HT1080 (cell line): ENCODE results near the gene MEX3C. TPM values are rescaled to one million over a fixed set of nuclear protein-coding genes. Genes with fewer than 3 reads are reported as not detected.

Experiments used
- DNase-seq: peaks from one replicate; pipeline ENCODE4 v3.0.0-alpha.2; 2015; ENCODE audit warnings: low read depth
- total RNA-seq: library from RNA; depleted of rRNA; stranded (reverse); fragments of >200 nt; shearing (Covaris generic); gene quantifications from 2 replicates; pipeline ENCODE4 v1.2.3, GENCODE V29; 2014

The MEX3C gene
- total RNA-seq, 1 experiment from 2014 or later: 33.8 TPM

GRCh38 chr18:51192026-51192425 lies 5.5 kb downstream of the MEX3C start:
- no peak for DNase-seq

GRCh38 chr18:51191128-51191717 lies 6.3 kb downstream of the MEX3C start:
- no peak for DNase-seq

DNA sequence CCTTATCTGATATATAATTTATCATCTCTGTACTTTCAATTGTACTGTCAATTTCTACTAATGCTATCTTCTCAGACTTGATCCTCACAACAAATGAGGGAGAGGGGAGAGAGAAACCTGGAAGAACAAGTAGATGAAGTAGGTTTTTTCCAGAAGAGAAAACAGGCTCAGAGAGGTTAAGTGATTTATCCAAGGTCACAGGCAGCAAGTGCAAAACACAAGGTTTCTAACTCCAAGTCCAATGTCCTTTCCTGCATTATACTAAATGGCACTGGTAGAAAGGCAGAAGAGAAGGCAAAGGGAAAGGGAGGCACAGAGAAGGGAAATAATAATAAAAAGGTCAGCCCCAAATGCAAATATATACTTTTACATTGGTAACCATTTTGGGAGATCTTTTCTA lies 7.5 kb downstream of the MEX3C start:
- no peak for DNase-seq

GRCh38 chr18:51188024-51188701 lies 9.3 kb downstream of the MEX3C start:
- DNase-seq: no peak

DNA sequence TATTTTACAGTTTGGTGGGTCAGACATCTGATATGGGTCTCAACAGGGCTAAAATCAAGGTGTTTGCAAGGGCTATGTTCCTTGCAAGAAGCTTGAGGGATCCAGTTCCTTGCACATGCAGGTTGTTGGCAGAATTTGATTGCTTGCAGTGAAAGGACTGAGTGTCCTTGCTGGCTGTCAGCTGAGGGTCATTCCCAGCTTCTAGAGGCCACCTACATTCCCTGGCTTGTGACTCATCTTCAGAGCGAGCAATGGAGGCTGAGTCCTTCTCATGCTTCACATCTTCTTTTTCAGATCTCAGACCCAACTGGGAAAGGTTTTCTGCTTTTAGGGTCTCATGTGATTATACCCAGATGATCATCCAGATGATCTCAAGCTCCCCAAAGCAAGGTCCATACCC lies 12.4 kb downstream of the MEX3C start:
- no peak for DNase-seq

DNA sequence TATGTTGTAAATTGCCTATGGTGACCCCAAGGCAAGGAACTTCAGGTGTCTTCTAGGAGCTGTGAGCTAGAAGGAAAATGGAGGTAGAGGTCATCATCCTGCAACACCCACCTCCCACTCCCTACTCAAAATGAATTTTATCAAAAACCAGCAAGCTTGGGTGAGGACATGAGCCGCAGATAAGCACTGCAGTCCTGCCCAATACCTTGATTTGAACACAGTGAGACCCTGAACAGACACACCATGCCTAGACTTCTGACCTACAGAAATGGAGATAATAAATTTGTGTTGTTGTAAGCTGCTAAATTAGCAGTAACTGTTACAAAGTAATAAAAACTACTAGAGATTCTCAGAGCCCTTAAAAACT lies 13.4 kb downstream of the MEX3C start:
- no peak for DNase-seq

DNA sequence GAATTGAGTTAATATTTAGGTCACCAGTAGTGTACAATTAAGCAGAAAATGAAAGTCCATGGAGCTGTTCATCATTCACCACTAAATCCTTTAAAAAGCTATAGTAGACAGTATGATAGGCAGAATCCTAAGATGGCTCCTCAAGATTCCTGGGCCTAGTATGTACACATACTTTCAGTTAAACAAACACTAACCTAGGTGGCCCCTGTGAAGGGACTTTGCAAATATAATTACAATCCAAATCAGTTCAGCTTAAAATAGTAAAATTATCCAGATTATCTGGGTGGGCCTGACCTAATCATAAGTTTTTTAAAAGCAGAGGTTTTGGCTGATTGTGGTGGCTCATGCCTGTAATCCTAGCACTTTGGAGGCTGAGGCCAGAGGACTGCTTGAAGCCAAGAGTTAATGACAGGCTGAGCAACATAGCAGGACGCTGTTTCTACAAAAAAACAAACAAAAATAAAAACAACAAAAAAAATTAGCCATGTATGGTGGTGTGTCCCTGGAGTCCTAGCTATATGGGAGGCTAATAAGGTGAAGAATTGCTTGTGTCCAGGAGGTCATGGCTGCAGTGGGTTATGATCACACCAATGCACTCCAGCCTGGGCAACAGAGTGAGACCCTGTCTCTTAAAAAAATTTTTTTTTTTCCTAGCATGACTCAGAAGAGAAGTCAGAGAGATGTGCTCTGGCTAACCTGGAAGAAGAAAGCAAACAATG lies 13.9 kb downstream of the MEX3C start:
- no peak for DNase-seq

DNA sequence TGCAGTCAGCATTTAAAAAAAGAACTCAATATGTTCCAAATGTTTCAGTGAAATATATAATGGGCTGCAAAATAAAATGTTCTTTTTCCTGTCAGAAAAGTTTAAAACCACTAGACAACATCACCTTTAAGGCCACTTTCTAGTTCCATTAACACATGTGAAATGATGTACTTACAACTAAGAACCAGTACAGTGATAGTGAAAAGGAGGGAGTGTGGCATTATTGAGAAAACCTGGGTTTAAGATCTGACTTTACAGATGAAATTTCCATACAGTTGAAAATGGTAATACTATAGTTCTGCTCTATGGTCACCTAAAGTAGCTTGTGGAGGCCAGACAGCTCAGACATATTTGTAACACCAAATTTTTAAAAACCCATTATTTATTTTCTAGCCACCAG lies 14.7 kb downstream of the MEX3C start:
- DNase-seq: no peak

DNA sequence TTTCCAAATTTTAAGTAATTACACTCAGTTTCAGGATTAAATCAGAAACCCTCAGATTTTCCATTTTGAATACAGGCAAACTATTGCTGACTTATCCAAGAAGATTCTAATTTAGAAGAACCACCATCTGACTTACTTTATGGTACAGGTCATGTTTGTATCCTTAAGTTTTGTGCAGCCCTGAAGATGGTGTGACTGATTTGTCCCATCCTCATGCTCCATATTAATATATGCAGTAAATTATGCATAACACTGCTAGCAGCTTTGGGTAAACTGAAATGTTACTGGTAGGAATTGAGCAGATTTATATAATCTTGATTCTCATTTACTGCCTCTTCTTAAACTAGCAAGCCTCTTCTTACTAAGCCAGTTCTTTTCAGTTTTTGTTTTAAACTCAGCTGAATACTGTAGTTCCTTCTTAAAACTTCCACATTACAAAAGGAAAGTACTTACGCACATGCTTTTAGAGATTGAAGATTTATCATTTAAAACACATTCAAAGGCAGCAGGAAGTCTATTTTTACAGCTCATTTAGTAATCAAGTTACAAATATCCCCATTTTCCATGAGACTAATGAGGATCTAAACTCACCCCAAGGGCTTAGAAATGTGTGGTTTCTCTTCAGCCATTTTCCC lies 25.7 kb downstream of the MEX3C start:
- DNase-seq: no peak

DNA sequence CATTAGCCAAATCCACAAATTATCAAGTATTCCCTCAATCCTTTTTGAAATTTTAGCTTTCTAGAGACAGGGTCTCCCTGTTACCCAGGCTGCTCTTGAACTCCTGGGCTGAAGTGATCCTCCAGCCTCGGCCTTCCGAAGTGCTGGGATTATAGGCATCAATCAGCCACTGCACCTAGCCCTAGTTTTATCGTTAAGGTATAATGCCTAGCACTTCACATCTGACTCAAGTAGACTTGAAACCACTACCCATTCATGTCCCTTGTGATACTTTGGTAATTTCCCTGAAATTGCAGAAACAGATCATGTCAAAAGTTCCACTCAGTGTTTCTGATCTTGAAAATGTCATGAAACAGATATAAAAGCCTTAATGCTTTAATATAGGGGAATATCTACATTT lies 26.3 kb downstream of the MEX3C start:
- DNase-seq: no peak

DNA sequence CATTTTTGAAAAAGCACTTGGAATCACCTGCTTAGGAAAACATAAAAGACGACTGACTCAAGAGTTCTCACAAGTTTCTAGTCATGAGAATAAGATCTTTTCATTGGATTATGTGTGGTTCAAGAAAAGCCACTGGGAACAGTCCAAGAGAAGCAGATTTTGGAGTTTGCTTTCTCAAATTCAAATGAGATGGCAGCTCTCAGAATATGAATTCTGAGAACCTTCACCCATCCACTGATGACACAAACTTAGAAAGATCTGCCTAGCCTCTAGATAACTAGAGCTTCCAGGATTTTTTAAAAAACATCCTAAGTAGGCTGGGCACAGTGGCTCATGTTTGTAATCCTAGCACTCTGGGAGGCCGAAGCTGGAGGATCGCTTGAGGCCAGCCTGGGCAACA lies 26.8 kb downstream of the MEX3C start:
- no peak for DNase-seq

DNA sequence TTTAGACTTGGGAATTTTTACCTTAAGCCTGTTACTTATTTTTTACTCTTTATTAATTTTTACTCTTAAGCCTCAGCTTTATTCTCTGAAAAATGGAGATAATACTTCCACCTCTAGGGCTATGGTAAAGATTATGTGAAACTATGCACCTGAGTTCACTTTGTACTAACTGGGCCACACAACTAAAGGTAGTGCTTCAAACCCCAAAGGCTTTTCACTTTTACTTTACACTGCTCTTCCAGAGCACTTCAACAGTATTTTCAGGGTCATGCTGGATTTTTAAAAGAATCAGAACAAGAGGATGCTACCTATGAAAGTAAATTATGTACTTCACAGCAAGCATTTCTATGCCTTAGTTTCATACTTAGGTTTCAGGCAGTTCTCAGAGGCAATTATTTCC lies 27.8 kb downstream of the MEX3C start:
- no peak for DNase-seq

- DNase-seq: no peak
Observed at GRCh38 chr18:51168960-51169662, 28.4 kb downstream of the MEX3C start.

- no peak for DNase-seq
Observed at GRCh38 chr18:51168026-51168742, 29.3 kb downstream of the MEX3C start.

DNA sequence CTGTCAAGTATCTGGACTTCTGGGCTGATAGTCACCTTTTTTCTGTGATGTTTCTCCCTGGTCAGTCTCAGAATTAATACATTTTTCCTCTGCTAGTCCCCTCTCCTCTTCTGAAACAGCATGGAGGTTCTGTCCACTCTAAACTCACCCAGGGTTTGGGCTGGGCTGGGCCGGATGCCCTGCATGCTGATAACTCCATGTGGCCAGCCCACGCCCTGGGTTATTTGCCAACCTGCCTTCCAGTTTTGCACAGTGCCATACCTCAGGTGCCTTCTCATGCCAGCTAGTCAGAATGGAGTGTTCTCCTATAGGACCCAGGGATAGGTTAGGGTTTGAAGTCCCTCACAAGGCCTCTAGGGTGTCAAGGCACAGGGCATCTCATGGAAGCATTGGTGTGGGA lies 32.2 kb downstream of the MEX3C start:
- no peak for DNase-seq

DNA sequence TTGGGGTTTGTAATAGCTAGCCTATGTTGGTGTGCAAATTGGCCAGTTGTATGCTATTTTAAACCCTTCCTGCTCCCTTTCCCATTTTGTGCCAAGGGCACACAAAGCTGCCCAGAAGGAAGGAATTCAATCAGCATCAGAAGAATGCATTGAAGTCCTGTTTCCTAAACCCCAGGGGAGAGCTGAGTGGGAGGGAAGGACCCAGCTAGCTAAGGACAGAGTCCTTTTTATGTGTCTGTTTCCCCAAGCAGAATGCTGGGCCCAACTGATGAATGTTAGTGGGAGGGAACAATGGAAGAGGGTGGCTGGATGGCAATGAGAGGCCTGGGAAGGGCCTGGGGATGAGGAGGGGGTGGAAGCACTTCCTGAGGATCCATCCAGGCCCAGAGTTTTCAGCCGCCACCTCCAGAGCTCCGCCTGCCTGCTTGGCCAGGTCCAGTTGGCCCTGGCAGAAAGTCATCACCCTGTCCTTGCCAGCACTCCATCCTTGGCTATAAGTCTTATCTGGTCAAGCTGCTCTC lies 32.7 kb downstream of the MEX3C start:
- no peak for DNase-seq

- no peak for DNase-seq
Observed at GRCh38 chr18:51164342-51164741, 33.1 kb downstream of the MEX3C start.

DNA sequence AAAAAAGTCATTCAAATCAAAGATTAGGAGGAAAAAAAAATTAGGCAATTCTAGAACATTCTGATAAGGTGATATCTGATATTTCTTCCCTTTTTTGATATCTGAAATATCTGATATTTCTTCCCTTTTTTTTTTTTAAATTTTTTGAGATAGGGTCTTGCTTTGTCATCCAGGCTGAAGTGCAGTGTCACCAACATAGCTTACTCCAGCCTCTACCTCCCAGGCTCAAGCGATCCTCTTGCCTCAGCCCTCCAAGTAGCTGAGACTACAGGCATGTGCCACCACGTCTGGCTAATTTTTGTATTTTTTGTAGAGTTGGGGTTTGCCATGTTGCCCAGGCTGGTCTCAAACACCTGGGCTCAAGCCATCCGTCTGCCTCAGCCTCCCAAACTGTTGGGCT lies 33.9 kb downstream of the MEX3C start:
- DNase-seq: no peak

GRCh38 chr18:51162617-51163016 lies 34.9 kb downstream of the MEX3C start:
- DNase-seq: no peak

DNA sequence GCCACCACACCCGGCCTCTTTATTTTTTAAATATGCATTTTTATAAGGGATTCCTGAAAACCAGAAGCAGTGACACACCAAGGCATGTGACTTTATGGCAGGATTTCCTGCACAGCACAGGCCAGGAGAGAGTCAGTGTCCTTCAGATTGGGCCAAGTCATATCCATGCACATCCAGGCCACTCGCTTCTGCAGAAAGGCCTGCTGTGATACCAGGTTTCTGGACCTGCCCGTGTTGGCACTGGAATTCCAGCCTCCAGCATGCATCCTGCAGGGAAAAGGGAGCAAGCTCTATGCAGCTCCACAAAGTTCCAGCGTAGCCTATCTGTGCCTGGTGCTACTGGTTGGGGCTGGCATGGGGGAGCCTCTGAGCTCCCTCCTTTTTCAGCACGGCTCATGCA lies 36.8 kb downstream of the MEX3C start:
- DNase-seq: no peak

DNA sequence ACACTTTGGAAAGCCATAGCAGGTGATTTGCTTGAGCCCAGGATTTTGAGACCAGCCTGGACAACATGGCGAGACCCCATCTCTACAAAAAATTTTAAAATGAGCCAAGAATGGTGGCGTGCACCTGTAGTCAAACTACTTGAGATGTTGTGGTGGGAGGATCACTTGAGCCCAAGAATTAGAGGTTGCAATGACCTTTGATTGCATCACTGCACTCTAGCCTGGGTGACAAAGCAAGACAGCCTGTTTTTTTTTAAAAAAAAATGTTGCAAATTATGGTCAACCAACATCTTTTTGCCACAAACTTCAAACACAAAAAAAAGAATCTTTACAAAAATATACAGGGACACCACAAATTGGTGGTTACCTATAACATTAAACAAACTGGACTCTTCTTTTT lies 40.3 kb downstream of the MEX3C start:
- no peak for DNase-seq
